Osteocyte (in vitro differentiated cells): Measurements from ENCODE around the gene PSMD14. TPM values are rescaled to one million over a fixed set of nuclear protein-coding genes. Genes with fewer than 3 reads are reported as not detected.

Experiments
- DNase-seq: peaks from one replicate; pipeline ENCODE4 v3.0.0; 2021; ENCODE audit warnings: mixed read lengths; ENCODE audit not compliant: unreplicated experiment; ENCODE audit errors: extremely low spot score
- H3K27ac Mint-ChIP-seq: one replicate; pipeline ENCODE4 v1.8.0; 2021; ENCODE audit warnings: mild to moderate bottlenecking, mixed read lengths; ENCODE audit not compliant: unreplicated experiment
- H3K27me3 Mint-ChIP-seq: one replicate; pipeline ENCODE4 v1.8.0; 2021; ENCODE audit warnings: mixed read lengths; ENCODE audit not compliant: unreplicated experiment
- H3K36me3 Mint-ChIP-seq: one replicate; pipeline ENCODE4 v1.8.0; 2021; ENCODE audit warnings: mixed read lengths; ENCODE audit not compliant: unreplicated experiment
- H3K4me1 Mint-ChIP-seq: one replicate; pipeline ENCODE4 v1.8.0; 2021; ENCODE audit warnings: mixed read lengths; ENCODE audit not compliant: unreplicated experiment
- H3K4me3 Mint-ChIP-seq: one replicate; pipeline ENCODE4 v1.8.0; 2021; ENCODE audit warnings: mild to moderate bottlenecking, moderate library complexity, mixed read lengths; ENCODE audit not compliant: unreplicated experiment
- H3K9me3 Mint-ChIP-seq: one replicate; pipeline ENCODE4 v1.8.0; 2021; ENCODE audit warnings: mixed read lengths; ENCODE audit not compliant: unreplicated experiment
- total RNA-seq: library from RNA; stranded (reverse); gene quantifications from 2 replicates; pipeline ENCODE4 v1.2.1, GENCODE V29; 2021
- TF ChIP-seq, protein P1 (sequence below): fragments of 200-600 bp; sonication (generic); IDR thresholded peaks from 2 replicates; pipeline ENCODE4 v1.5.0; 2021; ENCODE audit warnings: antibody characterized with exemption, mild to moderate bottlenecking, moderate library complexity

Gene PSMD14
- total RNA-seq, 1 donor from 2014 or later, result 38.7 TPM

GRCh38 chr2:161352719-161353118 lies 44.5 kb downstream of the PSMD14 start:
- TF ChIP-seq, protein P1, sequence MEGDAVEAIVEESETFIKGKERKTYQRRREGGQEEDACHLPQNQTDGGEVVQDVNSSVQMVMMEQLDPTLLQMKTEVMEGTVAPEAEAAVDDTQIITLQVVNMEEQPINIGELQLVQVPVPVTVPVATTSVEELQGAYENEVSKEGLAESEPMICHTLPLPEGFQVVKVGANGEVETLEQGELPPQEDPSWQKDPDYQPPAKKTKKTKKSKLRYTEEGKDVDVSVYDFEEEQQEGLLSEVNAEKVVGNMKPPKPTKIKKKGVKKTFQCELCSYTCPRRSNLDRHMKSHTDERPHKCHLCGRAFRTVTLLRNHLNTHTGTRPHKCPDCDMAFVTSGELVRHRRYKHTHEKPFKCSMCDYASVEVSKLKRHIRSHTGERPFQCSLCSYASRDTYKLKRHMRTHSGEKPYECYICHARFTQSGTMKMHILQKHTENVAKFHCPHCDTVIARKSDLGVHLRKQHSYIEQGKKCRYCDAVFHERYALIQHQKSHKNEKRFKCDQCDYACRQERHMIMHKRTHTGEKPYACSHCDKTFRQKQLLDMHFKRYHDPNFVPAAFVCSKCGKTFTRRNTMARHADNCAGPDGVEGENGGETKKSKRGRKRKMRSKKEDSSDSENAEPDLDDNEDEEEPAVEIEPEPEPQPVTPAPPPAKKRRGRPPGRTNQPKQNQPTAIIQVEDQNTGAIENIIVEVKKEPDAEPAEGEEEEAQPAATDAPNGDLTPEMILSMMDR, result no peak
- Mint-ChIP-seq H3K4me3 (no peak overlapping the region), H3K9me3 (no peaks in the 10 kb centered on the region), H3K27ac (peak overlapping the region; percentile 23), H3K4me1 (peaks cover 18% of the 10 kb centered on the region), H3K36me3 (no peaks in the 10 kb centered on the region), H3K27me3 (no peaks in the 10 kb centered on the region)
- DNase-seq, result no peak

DNA sequence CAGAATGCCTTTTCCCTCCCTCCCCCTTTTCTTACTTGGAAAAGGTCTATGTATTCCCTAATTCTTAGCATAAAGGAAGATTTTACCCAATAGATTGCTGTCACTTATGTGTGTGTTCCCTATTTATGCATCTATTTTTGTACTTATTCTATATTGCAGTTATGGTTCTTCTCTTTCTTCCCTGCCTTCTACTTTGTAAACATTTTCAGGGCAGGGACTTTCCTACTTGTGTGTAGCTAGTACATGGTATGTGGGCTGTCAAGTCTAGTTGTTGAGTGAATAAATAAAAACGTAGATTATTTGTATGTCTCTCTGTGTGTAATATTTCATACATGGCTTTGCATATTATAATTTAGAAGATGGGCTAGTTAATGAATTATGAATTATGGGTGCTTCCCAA lies 45.3 kb downstream of the PSMD14 start:
- Mint-ChIP-seq H3K9me3 (no peaks in the 10 kb centered on the region), H3K4me1 (peaks cover 19% of the 10 kb centered on the region), H3K36me3 (no peaks in the 10 kb centered on the region), H3K27ac (no peak overlapping the region), H3K4me3 (no peak overlapping the region), H3K27me3 (no peaks in the 10 kb centered on the region)
- TF ChIP-seq, protein P1, result no peak
- no peak for DNase-seq

DNA sequence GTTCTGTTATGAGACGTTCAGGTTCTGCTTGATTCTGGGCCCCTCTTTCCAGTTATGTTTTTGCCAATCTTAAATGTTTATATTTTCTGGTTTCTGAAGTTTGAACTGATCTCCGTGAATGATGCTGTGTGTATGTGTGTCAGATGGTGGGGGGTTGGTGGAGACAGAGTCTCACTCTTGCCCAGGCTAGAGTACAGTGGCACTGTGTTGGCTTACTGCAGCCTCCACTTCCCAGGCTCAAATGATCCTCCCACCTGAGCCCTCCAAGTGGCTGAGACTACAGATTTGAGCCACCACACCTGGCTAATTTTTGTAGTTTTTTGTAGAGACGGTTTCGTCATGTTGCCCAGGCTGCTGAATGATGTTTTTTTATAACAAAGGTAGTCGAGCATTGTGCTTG lies 45.9 kb downstream of the PSMD14 start:
- Mint-ChIP-seq H3K9me3 (no peaks in the 10 kb centered on the region), H3K4me1 (peaks cover 19% of the 10 kb centered on the region), H3K27me3 (no peaks in the 10 kb centered on the region), H3K4me3 (no peak overlapping the region), H3K27ac (no peak overlapping the region), H3K36me3 (no peaks in the 10 kb centered on the region)
- TF ChIP-seq, protein P1, result no peak
- no peak for DNase-seq

DNA sequence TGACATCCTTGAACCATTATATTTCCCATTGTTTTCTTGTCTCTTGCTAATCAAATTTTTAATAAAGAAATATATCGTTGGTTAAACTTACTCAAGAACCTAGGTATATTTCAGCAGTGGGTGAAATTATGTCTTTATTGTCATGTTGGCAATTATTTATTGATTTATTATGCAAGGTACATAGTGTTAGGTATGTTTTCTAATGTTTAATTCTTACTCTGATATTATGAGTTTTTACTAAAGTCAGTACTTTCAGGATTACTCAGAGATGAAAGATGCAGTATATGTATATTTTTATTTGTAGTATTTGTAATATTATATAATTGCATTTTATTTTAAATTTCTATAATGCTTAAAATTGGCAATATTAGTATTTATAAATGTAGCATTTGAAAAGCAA lies 46.9 kb downstream of the PSMD14 start:
- no peaks in the 10 kb centered on the region for H3K9me3 Mint-ChIP-seq
- H3K4me1 Mint-ChIP-seq, result peaks cover 22% of the 10 kb centered on the region
- DNase-seq, result no peak
- no peak overlapping the region for H3K4me3 Mint-ChIP-seq
- H3K27ac Mint-ChIP-seq, result no peak overlapping the region
- TF ChIP-seq, protein P1, result no peak
- H3K36me3 Mint-ChIP-seq, result no peaks in the 10 kb centered on the region
- no peaks in the 10 kb centered on the region for H3K27me3 Mint-ChIP-seq

- TF ChIP-seq, protein P1, result no peak
- H3K4me3 Mint-ChIP-seq, result no peak overlapping the region
- no peak overlapping the region for H3K27ac Mint-ChIP-seq
- H3K36me3 Mint-ChIP-seq, result peaks cover 3% of the 10 kb centered on the region
- peaks cover 4% of the 10 kb centered on the region for H3K9me3 Mint-ChIP-seq
- no peaks in the 10 kb centered on the region for H3K27me3 Mint-ChIP-seq
- H3K4me1 Mint-ChIP-seq, result peaks cover 22% of the 10 kb centered on the region
- no peak for DNase-seq
Observed at GRCh38 chr2:161355983-161356382, 47.8 kb downstream of the PSMD14 start.
